Ishikawa (cell line): Measurements from ENCODE around the gene CPNE9.

ENCODE experiments used
- CREB1 ChIP-seq: IDR thresholded peaks from 2 replicates; pipeline ENCODE4 v1.6.1; 2012; ENCODE audit warnings: low read depth
- EP300 ChIP-seq: IDR thresholded peaks from 2 replicates; pipeline ENCODE4 v1.6.1; 2012; ENCODE audit warnings: borderline replicate concordance
- REST ChIP-seq: IDR thresholded peaks from 2 replicates; pipeline ENCODE4 v1.6.1; 2012; ENCODE audit warnings: low read depth, mild to moderate bottlenecking
- USF1 ChIP-seq: IDR thresholded peaks from 2 replicates; pipeline ENCODE4 v1.6.1; 2012
- YY1 ChIP-seq: IDR thresholded peaks from 2 replicates; pipeline ENCODE4 v1.6.1; 2012; ENCODE audit warnings: low read depth
- ZBTB7A ChIP-seq: IDR thresholded peaks from 2 replicates; pipeline ENCODE4 v1.6.1; 2012; ENCODE audit warnings: low read depth

- TF ChIP-seq CREB1: no peak
- TF ChIP-seq YY1: no peak
- no peak for TF ChIP-seq EP300
- TF ChIP-seq ZBTB7A: no peak
- no peak for TF ChIP-seq USF1
- TF ChIP-seq REST: no peak
These were observed 44.4 kb downstream of the CPNE9 start for GRCh38 chr3:9748031-9748430.
